ENCODE results near the gene VARS1.
"Not testable (repeated sequence)": the region's sequence is repeated elsewhere in the genome, so short reads cannot be mapped to it uniquely, and the experiment has no call there.

VARS1 gene

DNA sequence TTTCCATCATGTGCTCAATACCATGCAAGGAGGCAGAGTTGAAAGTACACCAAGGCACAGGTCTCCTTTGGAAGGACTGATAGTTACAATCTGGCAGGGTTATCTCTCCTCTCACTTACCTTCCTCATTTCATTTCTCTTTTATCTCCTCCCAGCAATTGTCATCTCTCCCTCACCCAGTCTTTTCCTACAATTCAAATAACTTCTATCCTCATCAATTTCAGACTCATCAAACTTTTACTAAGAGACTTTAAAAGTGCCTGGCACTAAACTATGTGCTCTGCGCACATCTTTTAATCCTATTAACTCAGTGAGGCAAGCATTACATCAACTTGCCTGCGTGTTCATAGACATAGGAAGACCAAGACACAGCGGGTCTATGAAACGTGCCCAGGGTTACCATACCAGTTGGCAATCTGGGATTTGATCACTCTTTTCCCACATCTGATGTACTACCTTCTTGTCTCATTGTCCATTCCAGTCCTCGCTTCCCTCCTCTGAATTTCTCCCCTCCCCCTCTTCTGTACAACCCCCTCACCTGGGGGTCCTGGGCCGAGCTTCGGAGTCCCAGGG is 1.2 kb downstream of the VARS1 start:
- DNase-seq, result no peak
- H3K4me3 Mint-ChIP-seq, result peak overlapping the region; percentile 98
- peaks cover 52% of the 10 kb centered on the region for H3K4me1 Mint-ChIP-seq

DNA sequence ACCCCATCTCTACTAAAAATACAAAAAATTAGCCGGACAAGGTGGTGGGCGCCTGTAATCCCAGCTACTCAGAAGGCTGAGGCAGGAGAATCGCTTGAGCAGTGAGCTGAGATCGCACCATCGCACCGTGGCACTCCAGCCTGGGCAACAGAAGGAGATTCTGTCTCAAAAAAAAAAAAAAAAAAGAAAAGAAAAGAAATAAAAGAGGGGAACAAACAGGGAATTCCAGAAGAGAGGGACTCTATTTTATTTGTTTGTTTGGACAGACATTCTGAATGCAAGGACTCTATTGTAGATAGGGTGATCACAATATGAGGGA is 1.7 kb downstream of the VARS1 start:
- CTCF ChIA-PET, DNase-seq, H3K27me3 Mint-ChIP-seq, H3K9me3 Mint-ChIP-seq: not testable (repeated sequence)
- H3K4me1 Mint-ChIP-seq, result peaks cover 52% of the 10 kb centered on the region
- H3K36me3 Mint-ChIP-seq, result peaks cover 32% of the 10 kb centered on the region
- peak overlapping the region; percentile 98 for H3K4me3 Mint-ChIP-seq
- H3K27ac Mint-ChIP-seq, result peak overlapping the region; percentile 33

More for the DNA sequence above, 1.2 kb downstream of the VARS1 start:
- Mint-ChIP-seq H3K36me3 (peaks cover 32% of the 10 kb centered on the region), H3K27ac (peak overlapping the region; percentile 33), H3K27me3 (no peaks in the 10 kb centered on the region), H3K9me3 (no peaks in the 10 kb centered on the region)
- CTCF ChIA-PET, result interaction anchor here (0.6 kb wide), 1 partner anchor 45 kb away, joined by 3 read pairs; no protein-coding TSS in a partner anchor

DNA sequence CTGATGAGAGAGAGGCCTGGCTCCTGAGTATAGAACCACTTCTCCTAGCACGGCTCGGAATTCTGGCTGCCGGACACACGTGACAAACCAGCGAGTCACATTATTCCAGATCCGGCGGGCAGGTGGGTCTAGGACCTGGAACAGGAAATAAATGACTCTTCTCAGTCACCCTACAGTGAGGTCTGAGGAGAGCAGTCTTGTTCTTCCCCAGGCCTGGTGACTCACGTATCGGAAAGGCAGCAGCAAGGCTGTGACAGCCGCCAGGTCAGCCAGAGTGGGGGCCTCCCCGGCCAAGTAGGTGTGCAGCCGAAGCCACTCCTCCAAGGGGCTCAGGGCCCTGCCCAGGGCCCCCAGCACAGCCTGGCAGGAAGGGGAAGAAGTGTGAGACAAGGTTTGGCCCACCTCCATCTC is 2.8 kb downstream of the VARS1 start:
- peaks cover 30% of the 10 kb centered on the region for H3K36me3 Mint-ChIP-seq
- no peak overlapping the region for H3K27ac Mint-ChIP-seq
- H3K4me3 Mint-ChIP-seq, result no peak overlapping the region
- CTCF ChIA-PET, result interaction anchor here (0.7 to 2.0 kb wide), 3 partner anchors 10 to 46 kb away, joined by 3 to 11 read pairs (median 4); partner anchors contain the start of gene VWA7
- H3K27me3 Mint-ChIP-seq, result no peaks in the 10 kb centered on the region
- H3K9me3 Mint-ChIP-seq, result no peaks in the 10 kb centered on the region
- H3K4me1 Mint-ChIP-seq, result peaks cover 44% of the 10 kb centered on the region
- no peak for DNase-seq

- no peak overlapping the region for H3K4me3 Mint-ChIP-seq
- no peak overlapping the region for H3K27ac Mint-ChIP-seq
- DNase-seq, result no peak
- H3K9me3 Mint-ChIP-seq, result no peaks in the 10 kb centered on the region
- peaks cover 37% of the 10 kb centered on the region for H3K4me1 Mint-ChIP-seq
- no peaks in the 10 kb centered on the region for H3K27me3 Mint-ChIP-seq
- CTCF ChIA-PET, result interaction anchor here (0.7 to 2.3 kb wide), 9 partner anchors 9 to 125 kb away, joined by 3 to 11 read pairs (median 4); partner anchors contain the start of gene VWA7
- H3K36me3 Mint-ChIP-seq, result peaks cover 23% of the 10 kb centered on the region
Measured at GRCh38 chr6:31792090-31792374, 3.5 kb downstream of the VARS1 start.

DNA sequence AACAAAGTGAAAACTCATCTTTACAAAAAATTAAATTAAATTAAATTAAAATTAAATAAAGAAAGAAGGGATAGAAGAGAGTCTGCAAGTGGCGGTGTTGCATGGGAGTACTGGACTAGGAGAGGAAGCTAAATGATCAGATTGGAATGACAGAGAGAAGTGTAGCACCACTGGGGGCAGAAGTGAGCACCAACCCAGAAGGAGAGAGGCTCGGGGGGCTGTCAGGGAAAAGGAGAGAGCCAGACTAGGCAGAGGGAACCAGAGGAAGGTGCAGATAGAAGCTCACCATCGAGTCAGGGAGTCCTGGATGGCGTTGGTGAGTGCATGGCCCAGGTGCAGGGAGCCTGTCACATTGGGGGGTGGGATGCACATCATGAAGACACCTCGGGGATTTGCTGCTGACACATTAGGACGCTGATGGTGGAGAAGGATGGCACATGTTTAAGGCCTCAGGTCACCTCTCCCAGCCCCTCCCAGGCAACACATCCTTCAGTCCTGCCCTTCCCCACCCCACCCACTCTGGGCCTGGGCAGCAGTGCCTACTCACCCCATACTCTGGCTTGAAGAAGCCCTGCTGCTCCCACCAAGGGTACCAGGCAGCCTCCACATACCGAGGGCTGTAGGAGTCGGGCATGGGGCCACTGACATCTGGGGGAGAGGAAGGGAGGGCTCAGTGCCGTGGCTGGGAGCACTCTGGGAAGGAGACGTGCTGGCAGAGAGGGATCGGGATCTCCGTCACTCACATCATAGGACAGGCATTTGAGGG is 4.0 kb downstream of the VARS1 start:
- Mint-ChIP-seq H3K4me1 (peaks cover 32% of the 10 kb centered on the region), H3K9me3 (no peaks in the 10 kb centered on the region), H3K4me3 (no peak overlapping the region), H3K27me3 (no peaks in the 10 kb centered on the region), H3K27ac (peak overlapping the region; percentile 72), H3K36me3 (peaks cover 23% of the 10 kb centered on the region)
- DNase-seq, result peak; percentile 54
- CTCF ChIA-PET, result interaction anchor here (0.7 to 3.2 kb wide), 12 partner anchors 9 to 125 kb away, joined by 3 to 11 read pairs (median 4); partner anchors contain the start of genes HSPA1A, HSPA1L and VWA7

DNA sequence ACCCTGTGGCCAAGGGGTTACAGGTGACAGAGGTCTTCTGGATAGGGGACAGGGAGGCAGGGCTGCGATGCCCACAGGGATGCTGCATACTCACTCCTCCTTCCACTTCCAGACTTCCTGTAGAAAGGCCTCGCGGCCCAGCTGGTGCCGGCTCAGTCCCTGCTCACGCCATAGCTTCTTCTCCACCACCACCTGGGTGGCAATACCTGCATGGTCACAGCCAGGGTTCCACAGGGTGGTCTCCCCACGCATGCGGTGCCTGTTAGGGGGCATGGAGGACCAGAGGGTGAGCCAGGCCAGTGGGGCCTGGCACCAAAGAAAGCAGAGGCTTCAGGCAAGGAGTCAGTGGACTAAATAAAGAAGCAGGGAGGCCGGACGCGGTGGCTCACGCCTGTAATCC is 10.1 kb downstream of the VARS1 start:
- H3K4me3 Mint-ChIP-seq, result no peak overlapping the region
- CTCF ChIA-PET, result interaction anchor here (1.3 kb wide), 1 partner anchor 16 kb away, joined by 4 read pairs; no protein-coding TSS in a partner anchor
- H3K27me3 Mint-ChIP-seq, result no peaks in the 10 kb centered on the region
- H3K36me3 Mint-ChIP-seq, result peaks cover 31% of the 10 kb centered on the region
- peaks cover 3% of the 10 kb centered on the region for H3K4me1 Mint-ChIP-seq
- H3K27ac Mint-ChIP-seq, result no peak overlapping the region
- DNase-seq, result no peak
- no peaks in the 10 kb centered on the region for H3K9me3 Mint-ChIP-seq

GRCh38 chr6:31784098-31784925 is 11.2 kb downstream of the VARS1 start:
- CTCF ChIA-PET, result interaction anchor here (1.3 kb wide), 1 partner anchor 14 kb away, joined by 4 read pairs; no protein-coding TSS in a partner anchor

GRCh38 chr6:31782126-31782855 is 13.3 kb downstream of the VARS1 start:
- no peaks in the 10 kb centered on the region for H3K9me3 Mint-ChIP-seq
- H3K36me3 Mint-ChIP-seq, result peaks cover 37% of the 10 kb centered on the region
- H3K4me3 Mint-ChIP-seq, result no peak overlapping the region
- CTCF ChIA-PET, result interaction anchor here (1.1 kb wide), 1 partner anchor 10 kb away, joined by 4 read pairs; no protein-coding TSS in a partner anchor
- peaks cover 8% of the 10 kb centered on the region for H3K4me1 Mint-ChIP-seq
- no peak for DNase-seq
- peak overlapping the region; percentile 28 for H3K27ac Mint-ChIP-seq
- H3K27me3 Mint-ChIP-seq, result no peaks in the 10 kb centered on the region

More at GRCh38 chr6:31784098-31784925, 11.2 kb downstream of the VARS1 start:
- DNase-seq, result no peak
- Mint-ChIP-seq H3K4me3 (no peak overlapping the region), H3K27ac (peak overlapping the region; percentile 31), H3K4me1 (peaks cover 3% of the 10 kb centered on the region), H3K36me3 (peaks cover 32% of the 10 kb centered on the region), H3K27me3 (no peaks in the 10 kb centered on the region), H3K9me3 (no peaks in the 10 kb centered on the region)

DNA sequence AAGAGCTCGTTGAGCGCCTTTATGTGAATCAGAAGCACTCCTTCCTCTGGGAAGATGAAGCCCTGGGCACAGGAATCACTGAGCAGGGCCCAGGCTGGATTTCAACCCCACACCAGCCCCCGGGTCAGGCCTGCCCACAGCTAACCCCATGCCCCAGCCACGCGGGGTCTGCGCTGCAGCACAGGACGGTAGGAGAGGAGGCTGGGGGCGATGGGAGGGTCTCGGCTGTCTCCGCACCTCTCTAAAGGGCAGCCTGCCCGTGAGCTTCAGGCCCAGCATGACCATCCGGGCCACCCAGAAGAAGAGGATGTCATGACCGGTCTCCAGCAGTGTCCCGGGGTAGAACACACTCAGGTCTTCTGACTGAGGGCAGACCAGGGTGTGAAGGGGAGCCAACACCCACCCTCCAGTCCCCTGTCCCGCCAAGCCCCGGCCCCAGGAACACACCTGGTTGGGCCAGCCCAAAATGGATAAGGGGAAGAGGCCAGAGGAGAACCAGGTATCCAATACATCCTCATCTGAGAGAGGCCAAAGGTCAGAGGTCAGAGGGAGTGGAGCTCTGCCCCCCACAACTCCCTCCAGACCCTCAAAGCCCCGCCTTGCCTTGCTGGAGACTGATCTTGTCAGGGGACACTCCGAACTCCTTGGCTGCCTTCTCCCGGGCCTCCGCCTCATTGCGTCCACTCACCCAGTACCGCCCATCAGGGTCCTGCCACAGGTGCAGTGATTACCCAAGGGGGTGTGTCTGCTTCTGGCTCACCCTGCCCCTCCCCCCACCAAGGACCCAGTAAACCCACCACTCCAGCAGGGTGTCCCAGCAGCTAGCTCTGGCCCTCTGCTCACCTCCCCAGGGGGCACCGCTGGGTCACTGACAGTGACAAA is 14.1 kb downstream of the VARS1 start:
- Mint-ChIP-seq H3K27me3 (no peaks in the 10 kb centered on the region), H3K4me1 (peaks cover 16% of the 10 kb centered on the region), H3K9me3 (no peaks in the 10 kb centered on the region), H3K36me3 (peaks cover 35% of the 10 kb centered on the region), H3K27ac (no peak overlapping the region), H3K4me3 (no peak overlapping the region)
- DNase-seq, result no peak
- CTCF ChIA-PET, result interaction anchor here (0.7 to 1.4 kb wide), 2 partner anchors 10 to 13 kb away, joined by 3 to 4 read pairs; no protein-coding TSS in a partner anchor

DNA sequence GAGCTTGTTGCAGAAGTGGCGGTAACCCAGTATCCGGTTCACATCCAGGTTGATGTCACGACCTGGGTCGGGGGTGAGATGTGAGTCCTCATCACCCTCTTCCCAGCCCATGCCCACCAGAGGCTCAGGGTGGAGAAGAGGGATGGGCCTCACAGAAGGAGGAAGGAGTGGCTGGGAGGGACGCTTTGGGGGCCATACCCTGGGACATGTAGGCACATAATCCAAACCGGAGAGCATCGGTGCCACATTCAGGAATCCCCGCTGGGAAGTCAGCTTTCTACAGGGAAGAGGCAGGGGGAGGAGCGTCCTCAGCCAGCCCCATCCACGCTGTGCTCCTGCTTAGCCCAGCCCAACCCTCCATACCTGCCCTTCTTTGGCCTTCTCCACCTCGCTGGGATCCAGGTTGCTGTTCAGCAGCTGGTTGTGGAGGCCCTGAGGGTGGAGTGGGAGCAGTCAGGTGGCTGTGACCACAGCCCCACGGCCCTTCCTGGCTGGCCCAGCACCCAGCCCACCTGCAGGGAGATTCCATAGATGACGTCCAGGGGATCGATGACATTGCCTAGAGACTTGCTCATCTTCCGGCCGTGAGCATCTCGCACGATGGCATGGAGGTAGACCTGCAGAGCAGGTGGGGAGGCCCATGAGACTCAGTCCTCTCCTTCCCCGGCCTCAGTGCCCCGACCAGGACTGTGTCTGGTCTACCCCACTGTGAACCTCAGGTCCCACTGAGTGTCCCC is 14.9 kb downstream of the VARS1 start:
- CTCF ChIA-PET, result interaction anchor here (0.6 to 1.8 kb wide), 3 partner anchors 10 to 11 kb away, joined by 3 to 5 read pairs (median 4); no protein-coding TSS in a partner anchor
- Mint-ChIP-seq H3K4me3 (no peak overlapping the region), H3K4me1 (peaks cover 24% of the 10 kb centered on the region), H3K27me3 (peaks cover under 1% of the 10 kb centered on the region), H3K9me3 (no peaks in the 10 kb centered on the region), H3K36me3 (peaks cover 34% of the 10 kb centered on the region), H3K27ac (no peak overlapping the region)
- DNase-seq, result no peak

- Mint-ChIP-seq H3K27me3 (peaks cover 5% of the 10 kb centered on the region), H3K36me3 (peaks cover 31% of the 10 kb centered on the region), H3K27ac (no peak overlapping the region), H3K4me3 (no peak overlapping the region), H3K4me1 (peaks cover 32% of the 10 kb centered on the region), H3K9me3 (no peaks in the 10 kb centered on the region)
- DNase-seq, result no peak
- CTCF ChIA-PET, result interaction anchor here (1.4 to 1.8 kb wide), 2 partner anchors 10 to 11 kb away, joined by 4 to 5 read pairs; no protein-coding TSS in a partner anchor
Measured at GRCh38 chr6:31779908-31780307, 15.6 kb downstream of the VARS1 start.
